Measurements from ENCODE around the gene CDC42SE2. TPM values are rescaled to one million over a fixed set of nuclear protein-coding genes. Genes with fewer than 3 reads are reported as not detected.

CDC42SE2 gene
- total RNA-seq, 1 experiment from 2014 or later: 22.5 TPM

GRCh38 chr5:131357739-131358561 lies 94.1 kb downstream of the CDC42SE2 start (continued):
- no peak for TF ChIP-seq AFF4 (CRISPR knock-in tag; IDR thresholded peaks at IDR 0.05; ENCODE audit: borderline replicate concordance)
- no peak for TF ChIP-seq ZSCAN18 (CRISPR knock-in tag; IDR thresholded peaks at IDR 0.05)

- TF ChIP-seq ZNF121 (CRISPR knock-in tag; IDR thresholded peaks at IDR 0.05) (0 out of 2 replicates have a peak, but pooled peaks have one; percentile 18), RORB (CRISPR knock-in tag; IDR thresholded peaks at IDR 0.05) (no peak)
- ChIA-PET CTCF (interaction anchor here (0.6 kb wide), 1 partner anchor 95 kb away, joined by 3 read pairs; no protein-coding TSS in a partner anchor), POLR2A (no interaction called here)
- no peaks in the 10 kb centered on the region for H3K9me3 Mint-ChIP-seq
- H3K27me3 Mint-ChIP-seq (ENCODE audit: low read depth): no peaks in the 10 kb centered on the region
- ATAC-seq (peak; percentile 71), DNase-seq (ENCODE audit: low spot score) (no peak)
- no peak overlapping the region for H3K4me3 Mint-ChIP-seq
- peaks cover 10% of the 10 kb centered on the region for H3K4me1 Mint-ChIP-seq
- H3K27ac Mint-ChIP-seq: peak overlapping the region; percentile 52; the same call in 1 of the 2 replicates
- H3K36me3 Mint-ChIP-seq: no peaks in the 10 kb centered on the region
Observed at GRCh38 chr5:131361677-131362315, 97.9 kb downstream of the CDC42SE2 start.

GRCh38 chr5:131363811-131364506 lies 100.1 kb downstream of the CDC42SE2 start:
- no peak for DNase-seq (ENCODE audit: low spot score)
- CTCF ChIA-PET: no interaction called here
- H3K4me3 Mint-ChIP-seq: no peak overlapping the region
- TF ChIP-seq ATF3 (CRISPR knock-in tag; conservative IDR thresholded peaks at IDR 0.05) (no peak), SMAD4 (CRISPR knock-in tag; IDR thresholded peaks at IDR 0.05) (no peak), IRF1 (CRISPR knock-in tag; IDR thresholded peaks at IDR 0.05) (no peak), ZNF423 (CRISPR knock-in tag; IDR thresholded peaks at IDR 0.05) (no peak), ELF4 (CRISPR knock-in tag; IDR thresholded peaks at IDR 0.05; ENCODE audit: low read depth) (no peak), ARID4B (CRISPR knock-in tag; IDR thresholded peaks at IDR 0.05; ENCODE audit: borderline replicate concordance) (no peak), CBFB (CRISPR knock-in tag; IDR thresholded peaks at IDR 0.05; ENCODE audit: low read depth) (no peak), ZNF317 (CRISPR knock-in tag; IDR thresholded peaks at IDR 0.05; ENCODE audit: borderline replicate concordance, low read depth) (no peak), ZSCAN18 (CRISPR knock-in tag; IDR thresholded peaks at IDR 0.05) (no peak), FOXP1 (CRISPR knock-in tag; IDR thresholded peaks at IDR 0.05; ENCODE audit: borderline replicate concordance) (no peak), FOXP4 (CRISPR knock-in tag; IDR thresholded peaks at IDR 0.05) (no peak)

More at GRCh38 chr5:131363811-131364506, 100.1 kb downstream of the CDC42SE2 start:
- Mint-ChIP-seq H3K27me3 (ENCODE audit: low read depth) (no peaks in the 10 kb centered on the region), H3K27ac (no peak overlapping the region; the same call in 1 of the 2 replicates), H3K9me3 (peaks cover 6% of the 10 kb centered on the region; the same call in 1 of the 2 replicates), H3K36me3 (no peaks in the 10 kb centered on the region; the same call in 1 of the 2 replicates), H3K4me1 (peaks cover 10% of the 10 kb centered on the region)
- ATAC-seq: no peak
- POLR2A ChIA-PET: no interaction called here
